Lower lobe of right lung (tissue), 2 donors: ENCODE results near the gene ETV6. TPM values are rescaled to one million over a fixed set of nuclear protein-coding genes. Genes with fewer than 3 reads are reported as not detected.
A peak's percentile ranks its signal among the peaks of the same experiment; 100 is the strongest.

Experiments used
- ATAC-seq, 2 donors: fragments of 200-7000 bp; cut with Tn5 transposase; one replicate each; pipeline ENCODE4 v1.9.1; 2020 to 2022; ENCODE audit warnings: mild to moderate bottlenecking in 2 of 2, moderate library complexity in 2 of 2
- DNase-seq: peaks from one replicate; pipeline ENCODE4 v3.0.0-alpha.2; 2020
- H3K27ac ChIP-seq: fragments of 200-600 bp; one replicate; pipeline ENCODE4 v1.8.0; 2022
- H3K27me3 ChIP-seq: fragments of 200-600 bp; one replicate; pipeline ENCODE4 v1.8.0; 2022; ENCODE audit warnings: low read depth
- H3K36me3 ChIP-seq: fragments of 200-600 bp; one replicate; pipeline ENCODE4 v1.8.0; 2022; ENCODE audit warnings: mild to moderate bottlenecking
- H3K4me1 ChIP-seq: fragments of 200-600 bp; one replicate; pipeline ENCODE4 v1.8.0; 2022
- H3K4me3 ChIP-seq: fragments of 200-600 bp; one replicate; pipeline ENCODE4 v1.8.0; 2022; ENCODE audit warnings: mild to moderate bottlenecking
- H3K9me3 ChIP-seq: fragments of 200-600 bp; one replicate; pipeline ENCODE4 v1.8.0; 2022
- intact Hi-C: fragments of 100-400 bp; cut with DNase I; formaldehyde crosslinking; loops from one replicate; pipeline ENCODE4 v1.11.0; 2022
- total RNA-seq: library from RNA; stranded (reverse); fragmentation: NEBNext Ultra II Directional; extraction: Animal tissue kit (Norgen Biotek cat#: 25700); gene quantifications from one replicate; pipeline ENCODE4 v1.2.1, GENCODE V29; 2021
- TF ChIP-seq, protein P1 (sequence below): fragments of 200-600 bp; IDR thresholded peaks from one replicate; pipeline ENCODE4 v1.8.0; 2022; ENCODE audit warnings: antibody characterized with exemption, mild to moderate bottlenecking
- donor health status: DM: no; HTN: yes; CAD: no; lungs with severe emphysema.

ETV6 gene
- total RNA-seq, 1 donor from 2014 or later = 48.4 TPM

DNA sequence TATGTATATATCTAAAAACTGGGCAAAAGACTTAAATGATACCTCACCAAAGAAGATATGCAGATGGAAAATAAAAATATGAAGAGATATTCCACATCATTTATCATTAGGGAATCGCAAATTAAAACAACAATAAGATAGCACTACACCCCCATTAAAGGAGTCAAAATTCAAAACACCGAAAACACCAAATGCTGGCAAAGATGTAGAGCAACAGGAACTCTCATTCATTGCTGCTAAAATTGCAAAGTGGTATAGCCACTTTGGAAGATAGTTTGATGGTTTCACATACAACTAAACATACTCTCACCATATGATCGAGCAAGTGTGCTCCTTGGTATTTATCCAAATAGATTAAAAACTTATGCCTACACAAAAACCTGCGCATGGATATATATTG is 289.7 kb downstream of the ETV6 start:
- Histone ChIP-seq H3K36me3 (no peaks in the 10 kb centered on the region), H3K4me1 (no peaks in the 10 kb centered on the region), H3K4me3 (no peak overlapping the region), H3K27me3 (no peaks in the 10 kb centered on the region), H3K9me3 (no peaks in the 10 kb centered on the region), H3K27ac (no peak overlapping the region)
- intact Hi-C loops = no loop called here
- ATAC-seq (no peak), DNase-seq (no peak)
- TF ChIP-seq, protein P1, sequence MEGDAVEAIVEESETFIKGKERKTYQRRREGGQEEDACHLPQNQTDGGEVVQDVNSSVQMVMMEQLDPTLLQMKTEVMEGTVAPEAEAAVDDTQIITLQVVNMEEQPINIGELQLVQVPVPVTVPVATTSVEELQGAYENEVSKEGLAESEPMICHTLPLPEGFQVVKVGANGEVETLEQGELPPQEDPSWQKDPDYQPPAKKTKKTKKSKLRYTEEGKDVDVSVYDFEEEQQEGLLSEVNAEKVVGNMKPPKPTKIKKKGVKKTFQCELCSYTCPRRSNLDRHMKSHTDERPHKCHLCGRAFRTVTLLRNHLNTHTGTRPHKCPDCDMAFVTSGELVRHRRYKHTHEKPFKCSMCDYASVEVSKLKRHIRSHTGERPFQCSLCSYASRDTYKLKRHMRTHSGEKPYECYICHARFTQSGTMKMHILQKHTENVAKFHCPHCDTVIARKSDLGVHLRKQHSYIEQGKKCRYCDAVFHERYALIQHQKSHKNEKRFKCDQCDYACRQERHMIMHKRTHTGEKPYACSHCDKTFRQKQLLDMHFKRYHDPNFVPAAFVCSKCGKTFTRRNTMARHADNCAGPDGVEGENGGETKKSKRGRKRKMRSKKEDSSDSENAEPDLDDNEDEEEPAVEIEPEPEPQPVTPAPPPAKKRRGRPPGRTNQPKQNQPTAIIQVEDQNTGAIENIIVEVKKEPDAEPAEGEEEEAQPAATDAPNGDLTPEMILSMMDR = no peak

DNA sequence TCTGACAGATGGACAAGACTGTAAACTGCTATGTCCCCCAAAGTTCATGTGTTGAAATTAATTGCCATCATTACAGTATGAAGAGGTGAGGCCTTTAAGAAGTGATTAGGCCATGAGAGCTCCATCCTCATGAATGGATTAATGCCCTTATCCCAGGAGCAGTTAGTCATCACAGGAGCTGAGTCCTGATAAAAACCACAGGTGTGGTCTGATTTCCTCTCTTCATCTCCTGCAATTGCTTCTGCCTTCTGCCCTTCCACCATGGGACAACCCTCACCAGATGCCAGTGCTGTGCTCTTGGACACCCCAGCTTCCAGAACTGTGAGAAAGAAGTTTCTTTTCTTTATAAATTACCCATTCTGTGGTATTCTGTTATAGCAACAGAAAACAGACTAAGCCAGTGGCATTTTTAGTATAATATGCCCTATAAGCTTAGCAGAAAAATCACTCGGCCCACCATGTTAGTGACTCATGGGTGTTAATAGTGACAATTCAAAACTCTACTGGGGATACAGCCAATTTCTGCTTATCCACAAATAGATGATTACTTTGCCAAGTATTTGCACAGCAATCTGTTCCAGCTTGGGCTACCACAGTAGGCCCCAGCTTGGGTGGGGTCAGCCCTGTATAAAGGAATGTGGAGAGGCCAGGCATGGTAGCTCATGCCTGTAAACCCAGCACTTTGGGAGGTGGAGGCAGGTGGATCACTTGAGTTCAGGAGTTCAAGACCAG is 292.3 kb downstream of the ETV6 start:
- no peaks in the 10 kb centered on the region for H3K9me3 ChIP-seq
- no peaks in the 10 kb centered on the region for H3K4me1 ChIP-seq
- no peaks in the 10 kb centered on the region for H3K36me3 ChIP-seq
- TF ChIP-seq, protein P1 = no peak
- DNase-seq = no peak
- no peaks in the 10 kb centered on the region for H3K27me3 ChIP-seq
- intact Hi-C loops = no loop called here
- peak in 1 of 2 donors; percentile 62 for ATAC-seq
- H3K4me3 ChIP-seq = no peak overlapping the region
- H3K27ac ChIP-seq = no peak overlapping the region

DNA sequence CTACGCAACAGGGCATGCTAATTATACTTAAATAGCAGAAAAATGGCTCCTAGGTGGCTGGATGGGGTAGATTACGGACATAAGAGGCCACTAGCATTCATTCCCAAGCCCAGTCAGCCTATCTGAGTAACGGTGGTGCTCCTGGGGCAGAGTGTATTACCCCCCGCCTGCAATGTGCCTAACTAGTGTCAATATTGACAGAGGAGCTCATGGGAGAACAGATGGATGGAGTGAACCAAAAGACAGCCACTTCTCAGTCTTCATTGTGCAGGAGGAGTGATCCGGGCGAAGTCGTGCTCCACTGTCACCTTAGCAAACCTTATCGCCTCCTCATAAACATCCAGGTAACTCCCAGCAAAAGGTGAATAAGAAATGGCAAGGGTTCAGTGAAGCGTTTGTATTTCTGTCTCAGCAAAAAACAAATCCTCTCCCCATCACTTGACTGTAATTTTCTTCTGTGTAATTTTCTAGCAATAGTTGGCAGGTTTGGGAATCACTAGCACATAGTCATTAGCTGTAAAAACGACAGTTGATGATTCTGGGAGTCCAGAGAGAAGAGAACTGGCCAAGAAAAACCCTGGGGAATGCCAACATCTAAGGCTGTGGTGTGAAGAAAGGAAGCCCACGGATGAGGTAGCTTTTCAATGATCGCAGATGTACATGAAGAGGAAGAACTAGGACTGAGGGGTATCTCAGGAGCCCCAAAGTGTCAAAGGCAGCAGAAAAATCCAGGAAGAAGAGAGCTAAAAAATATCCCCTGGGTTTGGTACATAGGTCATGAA is 294.6 kb downstream of the ETV6 start:
- Histone ChIP-seq H3K27ac (no peak overlapping the region), H3K4me3 (no peak overlapping the region), H3K9me3 (no peaks in the 10 kb centered on the region), H3K36me3 (no peaks in the 10 kb centered on the region), H3K27me3 (no peaks in the 10 kb centered on the region), H3K4me1 (no peaks in the 10 kb centered on the region)
- TF ChIP-seq, protein P1 = no peak
- intact Hi-C loops = no loop called here
- ATAC-seq = no peak
- DNase-seq = no peak
